CD1c-positive myeloid dendritic cell (primary cell): ENCODE data around the gene PLIN5.

Experiments
- DNase-seq: peaks from one replicate; pipeline ENCODE4 v3.0.0-alpha.2; 2016; ENCODE audit errors: extremely low spot score

The PLIN5 gene

GRCh38 chr19:4568886-4569285 is 33.9 kb upstream of the PLIN5 start:
- peak; percentile 64 for DNase-seq

- peak; percentile 77 for DNase-seq
Observed at GRCh38 chr19:4567584-4568071, 32.6 kb upstream of the PLIN5 start.

DNA sequence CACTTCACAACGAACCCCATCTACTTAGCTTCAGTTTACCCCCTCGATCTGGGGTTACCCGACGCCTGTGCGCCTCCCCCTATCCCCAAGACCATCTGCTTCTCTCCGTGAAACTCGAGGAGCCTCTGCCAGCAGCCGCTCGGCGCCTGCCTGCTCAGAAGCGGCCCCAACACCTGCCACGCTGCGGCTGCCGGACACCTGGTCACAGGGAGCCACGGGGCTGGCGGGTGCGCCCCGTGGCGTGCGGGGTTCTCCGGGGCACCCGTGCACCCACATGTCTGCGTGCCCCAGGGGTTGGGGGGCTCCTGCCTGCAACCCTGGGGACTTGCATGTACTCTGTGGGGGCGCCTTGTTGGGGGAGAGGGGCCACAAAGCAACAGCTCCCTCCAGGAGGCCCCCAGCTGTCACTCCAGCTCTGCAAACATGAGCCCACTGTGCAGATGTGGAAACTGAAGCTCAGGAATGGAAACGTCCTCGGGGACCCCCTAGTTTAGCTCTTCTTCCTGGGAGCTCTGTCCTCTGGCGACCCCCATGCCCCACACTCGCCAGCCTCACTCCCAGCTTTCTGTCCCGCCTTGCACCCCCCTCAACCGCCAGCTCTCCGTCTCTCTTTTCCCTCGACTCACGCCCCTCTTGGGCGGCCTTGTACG is 31.5 kb upstream of the PLIN5 start:
- no peak for DNase-seq

- peak; percentile 87 for DNase-seq
Observed at GRCh38 chr19:4563562-4563961, 28.5 kb upstream of the PLIN5 start.

- peak; percentile 71 for DNase-seq
Observed at GRCh38 chr19:4562085-4562484, 27.1 kb upstream of the PLIN5 start.

GRCh38 chr19:4559569-4559968 is 24.5 kb upstream of the PLIN5 start, which contains the start of gene SEMA6B:
SEMA6B (minus strand) TSS chr19:4559684; CDS start chr19:4558457, 1,227 bp downstream.
- DNase-seq, result peak; percentile 87

DNA sequence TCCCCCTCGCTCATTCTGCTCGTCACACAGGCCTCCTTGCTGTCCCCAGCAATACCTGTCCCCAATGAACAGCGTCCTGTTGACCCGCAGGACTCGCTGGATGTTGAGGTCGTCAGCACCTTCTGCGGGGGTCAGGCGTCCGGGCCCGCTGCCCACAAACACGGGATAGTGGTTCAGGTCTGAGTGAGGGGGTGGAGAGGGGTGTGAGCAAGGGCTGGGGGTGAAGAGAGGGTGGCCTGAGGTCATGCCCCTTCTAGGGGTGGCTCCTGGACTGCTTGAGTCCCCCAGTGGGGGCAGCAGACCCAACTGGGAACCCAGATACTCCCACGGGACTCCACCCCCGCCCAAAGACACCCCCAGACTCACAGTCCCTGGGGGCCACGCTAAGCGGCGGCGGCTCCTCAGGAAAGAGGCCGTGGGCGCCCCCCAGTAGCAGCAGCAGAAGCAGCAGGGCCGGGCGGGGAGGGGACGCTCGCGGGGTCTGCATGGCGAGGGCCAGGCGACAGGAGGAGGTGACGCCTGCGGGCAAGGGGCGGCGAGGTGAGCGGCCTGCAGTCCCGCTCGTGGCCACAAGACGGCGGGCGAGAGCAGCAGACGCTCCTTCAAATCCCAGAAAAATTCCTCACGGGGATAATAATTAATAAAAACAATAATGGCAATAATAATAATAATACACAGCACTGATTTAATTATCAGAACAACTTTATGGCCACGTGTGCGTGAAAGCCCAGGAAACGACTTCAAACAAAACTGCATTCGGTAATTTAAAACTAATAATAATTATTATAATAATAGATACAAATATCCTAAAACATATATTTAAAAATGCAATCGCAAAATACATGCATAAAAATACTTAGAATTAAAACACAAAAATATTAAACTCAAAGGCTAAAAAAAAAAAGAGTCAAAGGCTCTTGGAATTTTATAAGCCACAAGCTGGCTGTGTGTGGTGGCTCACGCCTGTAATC is 23.2 kb upstream of the PLIN5 start:
- peak; percentile 41 for DNase-seq

DNA sequence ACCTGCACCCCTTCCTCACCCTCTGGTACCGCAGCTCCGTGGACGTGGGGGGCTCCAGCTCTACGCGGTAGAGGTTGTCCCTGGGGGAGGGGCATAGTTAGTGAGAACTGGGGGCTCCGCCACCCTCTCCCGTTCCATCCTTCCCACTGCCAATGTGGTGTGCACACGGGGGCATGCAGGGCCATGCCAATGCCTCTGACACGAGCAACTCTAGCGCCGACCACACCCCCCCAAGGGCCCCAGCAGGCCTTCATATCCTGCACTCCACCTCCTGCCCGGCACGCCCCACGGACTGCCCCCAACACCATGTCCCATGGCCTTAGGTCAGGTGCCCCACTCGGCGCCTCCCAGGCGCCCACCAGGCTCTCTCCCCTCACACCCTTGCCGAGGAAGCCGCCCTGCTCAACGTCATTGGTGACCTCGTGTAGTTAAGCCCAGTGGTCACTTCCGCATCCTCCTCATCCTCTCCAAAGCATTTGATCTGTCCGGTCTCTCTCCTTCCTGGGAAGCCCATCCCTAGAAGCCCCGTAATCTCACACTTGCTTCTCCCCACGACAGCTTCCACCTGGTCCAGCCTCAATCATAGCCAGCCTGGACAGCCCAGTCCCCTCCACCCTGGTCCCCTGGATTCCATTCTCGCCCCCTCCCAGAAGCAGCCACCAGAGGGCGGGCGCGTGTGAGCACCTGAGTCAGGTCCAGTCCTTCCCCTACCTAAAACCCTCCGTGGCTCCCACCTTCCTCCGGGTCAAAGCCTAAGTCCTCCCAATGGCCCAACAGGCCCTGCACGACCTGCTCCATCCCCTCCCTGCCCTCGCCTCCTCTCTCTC is 22.3 kb upstream of the PLIN5 start:
- no peak for DNase-seq

DNA sequence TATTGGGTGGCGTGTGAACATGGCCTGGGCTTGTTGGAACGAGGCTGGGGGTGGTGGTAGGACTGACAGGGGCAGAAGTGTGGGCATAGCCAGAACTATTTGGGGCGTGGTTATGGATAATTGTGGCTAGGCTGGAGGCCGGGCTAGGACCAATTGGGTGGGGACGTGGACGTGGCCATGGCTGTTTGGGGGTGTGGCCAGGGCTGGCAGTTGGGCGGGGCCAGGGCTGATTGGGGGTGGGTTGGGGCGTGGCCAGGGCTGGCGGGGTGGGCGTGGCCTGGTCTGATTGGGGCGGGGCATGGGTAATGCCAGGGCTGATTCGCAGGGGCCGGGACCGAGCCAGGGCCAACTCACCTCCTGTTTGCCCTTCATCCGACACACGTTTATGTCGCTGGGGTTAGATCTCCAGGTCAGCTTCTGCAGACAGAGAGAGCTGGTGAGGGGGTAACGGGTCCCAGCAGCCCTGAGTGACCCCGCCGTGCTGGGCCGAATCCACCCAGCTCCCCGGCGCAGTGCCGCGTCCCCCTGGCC is 21.6 kb upstream of the PLIN5 start:
- DNase-seq, result no peak

DNA sequence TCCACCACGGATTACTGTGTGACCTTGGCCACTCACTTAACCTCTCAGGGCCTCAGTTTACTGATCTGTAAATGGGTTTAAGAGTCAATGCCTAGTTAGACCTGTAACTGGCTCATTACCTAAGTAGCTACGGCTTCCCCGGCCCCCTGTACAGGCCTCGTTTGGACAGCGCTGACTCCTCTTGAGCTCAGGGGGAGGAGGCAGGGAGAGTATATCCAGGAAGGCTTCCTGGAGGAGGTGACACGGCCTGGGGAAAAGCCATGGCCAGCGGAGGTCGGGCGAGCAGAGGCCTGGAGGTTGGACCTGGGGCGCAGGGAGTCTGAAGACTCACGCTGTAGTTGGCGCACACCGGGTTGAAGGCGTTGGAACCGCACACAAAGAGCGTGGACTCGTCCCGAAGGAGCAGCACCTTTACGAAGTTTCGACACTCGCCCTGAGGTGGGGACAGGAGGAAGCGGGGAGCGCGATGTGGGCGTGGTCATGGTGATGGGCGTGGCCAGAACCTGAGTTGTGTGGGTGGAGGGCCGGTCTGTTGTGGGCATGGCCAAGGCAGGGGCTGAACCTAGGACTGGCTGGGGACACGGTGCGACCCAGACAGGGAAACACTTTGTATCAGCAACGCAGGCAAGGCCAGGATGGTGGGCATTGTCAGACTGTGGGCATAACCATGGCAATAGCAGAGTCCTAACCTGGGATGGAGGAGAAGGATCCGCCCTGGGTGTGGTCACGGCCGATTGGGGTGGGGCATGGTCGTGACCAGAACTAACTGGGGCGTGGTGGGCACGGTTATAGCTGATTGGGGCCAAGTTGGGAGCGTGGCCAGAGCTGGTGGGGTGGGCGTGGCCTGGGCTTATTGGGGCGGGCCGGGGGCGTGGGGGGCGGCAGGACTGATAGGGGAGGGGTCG is 20.9 kb upstream of the PLIN5 start:
- no peak for DNase-seq

DNA sequence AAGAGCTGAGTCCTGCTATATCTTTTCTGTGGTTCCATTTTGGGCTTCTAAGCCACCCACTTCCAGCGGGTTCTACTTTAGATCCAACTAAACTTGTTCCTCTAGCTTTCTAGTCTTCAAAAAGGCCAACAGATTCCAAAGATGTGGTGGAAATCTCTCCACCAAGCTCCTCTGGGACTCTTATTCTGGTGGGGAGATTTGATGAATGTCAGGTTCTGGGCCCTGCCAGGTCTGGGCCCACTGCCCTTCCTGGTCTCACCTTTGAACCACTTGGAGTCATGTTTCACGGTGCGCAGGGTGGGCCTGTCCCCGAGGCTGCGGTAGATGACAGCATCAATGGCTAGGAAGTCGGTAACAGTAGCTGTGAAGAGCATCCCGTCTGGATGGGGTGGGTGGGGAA is 19.7 kb upstream of the PLIN5 start:
- DNase-seq, result no peak

DNA sequence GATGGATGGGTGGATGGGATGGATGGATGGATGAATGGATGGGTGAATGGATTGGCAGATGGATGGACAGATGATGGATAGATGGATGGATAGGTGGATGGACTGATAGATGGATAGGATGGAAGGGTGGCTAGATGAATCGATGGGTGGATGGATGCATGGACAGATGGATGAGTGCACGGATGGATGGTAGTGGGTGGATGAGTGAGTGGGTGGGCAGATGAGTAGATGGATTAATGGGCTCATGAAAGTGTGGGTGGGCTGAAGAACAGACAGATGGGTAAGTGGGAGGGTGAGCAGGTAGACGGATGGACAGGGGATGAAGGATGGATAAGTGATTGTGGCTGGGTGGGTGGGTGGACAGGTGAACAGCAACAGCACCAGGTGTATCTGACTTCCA is 18.8 kb upstream of the PLIN5 start:
- no peak for DNase-seq

- no peak for DNase-seq
Observed at GRCh38 chr19:4553092-4553695, 18.2 kb upstream of the PLIN5 start.

DNA sequence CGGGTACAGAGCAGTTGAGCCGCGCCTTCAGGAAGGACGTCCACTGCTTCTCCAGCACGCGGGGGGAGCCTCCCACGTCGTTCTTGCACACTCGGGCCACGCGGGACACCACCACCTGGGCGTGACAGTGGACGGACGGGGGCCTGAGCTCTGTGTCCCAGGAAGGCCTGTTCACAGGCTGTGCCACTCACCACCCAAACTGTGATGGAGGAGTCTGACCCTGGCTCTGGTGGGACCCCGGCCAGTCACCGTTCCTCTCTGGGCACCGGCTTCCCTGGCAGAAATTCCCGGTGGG is 17.4 kb upstream of the PLIN5 start:
- DNase-seq, result no peak

GRCh38 chr19:4550479-4551050 is 15.5 kb upstream of the PLIN5 start:
- DNase-seq, result no peak

DNA sequence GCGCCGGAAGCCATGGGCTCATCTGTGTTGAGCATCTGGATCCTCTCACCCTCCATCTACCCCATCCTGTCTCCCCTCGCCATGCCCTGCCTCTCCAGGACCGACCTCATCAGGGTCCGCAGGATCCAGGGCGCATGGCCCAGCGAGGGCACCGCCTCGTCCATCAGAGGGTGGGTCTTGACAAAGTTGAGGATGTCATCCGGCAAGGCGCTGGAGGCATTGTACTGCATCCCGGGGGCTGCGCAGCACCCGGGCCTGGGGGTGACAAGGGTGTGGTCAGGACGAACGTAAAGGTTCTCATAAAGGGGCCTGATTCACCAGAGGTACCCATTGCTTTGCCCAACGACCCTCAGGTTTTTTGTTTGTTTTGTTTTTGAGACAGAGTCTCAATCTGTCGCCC is 15.0 kb upstream of the PLIN5 start:
- no peak for DNase-seq

DNA sequence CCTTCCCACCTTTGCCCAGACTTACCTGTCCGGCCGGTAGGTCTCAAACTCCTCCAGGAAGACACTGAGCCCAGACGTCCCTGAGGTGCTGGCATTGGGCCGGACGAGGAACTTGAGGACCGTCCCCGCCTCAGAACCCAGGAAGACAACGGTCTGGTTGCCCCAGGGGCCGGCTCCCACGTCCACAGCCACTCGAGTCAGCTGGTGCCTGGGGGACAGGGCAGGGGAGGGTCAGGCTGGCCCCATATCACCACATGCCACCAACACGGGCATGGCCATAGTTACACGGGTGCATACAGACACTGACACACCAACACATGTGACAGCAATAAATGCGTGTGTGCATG is 13.2 kb upstream of the PLIN5 start:
- no peak for DNase-seq

GRCh38 chr19:4547303-4548237 is 12.5 kb upstream of the PLIN5 start:
- peak; percentile 12 for DNase-seq
